Activated effector memory CD4-positive, alpha-beta T cell treated with Interleukin-2 at 50 U/mL for 16 hours (primary cell): ENCODE data around the gene POMT2.
"Not testable (repeated sequence)": the region's sequence is repeated elsewhere in the genome, so short reads cannot be mapped to it uniquely, and the experiment has no call there.

Source experiments
- DNase-seq: peaks from one replicate; pipeline ENCODE4 v3.0.0-alpha.2; 2020

POMT2 gene, protein sequence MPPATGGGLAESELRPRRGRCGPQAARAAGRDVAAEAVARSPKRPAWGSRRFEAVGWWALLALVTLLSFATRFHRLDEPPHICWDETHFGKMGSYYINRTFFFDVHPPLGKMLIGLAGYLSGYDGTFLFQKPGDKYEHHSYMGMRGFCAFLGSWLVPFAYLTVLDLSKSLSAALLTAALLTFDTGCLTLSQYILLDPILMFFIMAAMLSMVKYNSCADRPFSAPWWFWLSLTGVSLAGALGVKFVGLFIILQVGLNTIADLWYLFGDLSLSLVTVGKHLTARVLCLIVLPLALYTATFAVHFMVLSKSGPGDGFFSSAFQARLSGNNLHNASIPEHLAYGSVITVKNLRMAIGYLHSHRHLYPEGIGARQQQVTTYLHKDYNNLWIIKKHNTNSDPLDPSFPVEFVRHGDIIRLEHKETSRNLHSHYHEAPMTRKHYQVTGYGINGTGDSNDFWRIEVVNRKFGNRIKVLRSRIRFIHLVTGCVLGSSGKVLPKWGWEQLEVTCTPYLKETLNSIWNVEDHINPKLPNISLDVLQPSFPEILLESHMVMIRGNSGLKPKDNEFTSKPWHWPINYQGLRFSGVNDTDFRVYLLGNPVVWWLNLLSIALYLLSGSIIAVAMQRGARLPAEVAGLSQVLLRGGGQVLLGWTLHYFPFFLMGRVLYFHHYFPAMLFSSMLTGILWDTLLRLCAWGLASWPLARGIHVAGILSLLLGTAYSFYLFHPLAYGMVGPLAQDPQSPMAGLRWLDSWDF

DNA sequence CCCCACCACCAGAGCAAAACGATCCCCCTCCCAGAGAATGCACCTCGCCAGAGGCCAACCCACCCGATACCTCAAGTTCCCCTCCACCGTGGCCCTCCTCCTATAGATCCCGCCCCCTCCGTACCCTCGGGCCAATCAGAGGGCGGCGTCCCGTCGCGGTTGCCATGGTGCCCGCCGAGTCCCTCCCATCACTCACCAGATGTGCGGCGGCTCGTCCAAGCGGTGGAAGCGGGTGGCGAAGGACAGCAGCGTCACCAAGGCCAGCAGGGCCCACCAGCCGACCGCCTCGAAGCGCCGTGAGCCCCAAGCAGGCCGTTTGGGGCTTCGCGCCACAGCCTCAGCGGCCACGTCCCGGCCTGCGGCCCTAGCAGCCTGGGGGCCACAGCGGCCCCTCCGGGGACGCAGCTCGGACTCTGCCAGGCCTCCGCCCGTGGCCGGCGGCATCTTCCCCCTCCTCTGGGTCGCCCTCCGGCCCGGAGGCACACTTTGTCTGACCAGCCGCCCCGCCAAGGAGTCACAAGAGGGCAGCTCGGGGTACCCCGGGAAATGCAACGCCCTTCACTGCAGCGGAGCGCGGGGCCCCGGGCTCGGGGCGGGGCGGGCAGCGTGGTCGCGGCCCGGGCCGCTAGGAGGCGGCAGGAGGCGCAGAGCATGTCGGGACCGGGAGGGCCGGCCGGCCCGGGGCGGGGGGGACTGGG is at the start of gene POMT2:
POMT2 (minus strand) TSS at position 646 of the 698 bp plus-strand sequence; CDS start at position 444, 202 bp downstream.
- DNase-seq: peak; percentile 89

DNA sequence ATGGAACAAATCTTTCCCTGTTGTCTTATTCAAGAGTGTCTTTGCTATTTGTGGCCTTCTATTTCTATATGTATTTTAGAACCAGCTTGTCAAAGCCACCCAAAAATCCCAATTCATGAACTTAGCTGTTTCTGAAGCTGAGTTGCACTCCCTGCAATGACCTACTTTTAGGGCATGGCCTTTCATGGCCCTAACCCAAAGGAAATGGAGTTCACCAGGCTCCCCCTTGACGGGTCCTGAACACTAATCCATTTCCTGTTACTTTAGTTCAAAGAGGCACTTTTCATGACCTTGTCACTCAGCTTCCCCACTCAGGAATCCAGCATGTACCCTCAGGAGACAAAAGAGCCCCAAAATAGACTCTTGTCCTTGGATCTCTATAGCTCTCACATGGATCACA is 48.6 kb upstream of the POMT2 start:
- DNase-seq: no peak

DNA sequence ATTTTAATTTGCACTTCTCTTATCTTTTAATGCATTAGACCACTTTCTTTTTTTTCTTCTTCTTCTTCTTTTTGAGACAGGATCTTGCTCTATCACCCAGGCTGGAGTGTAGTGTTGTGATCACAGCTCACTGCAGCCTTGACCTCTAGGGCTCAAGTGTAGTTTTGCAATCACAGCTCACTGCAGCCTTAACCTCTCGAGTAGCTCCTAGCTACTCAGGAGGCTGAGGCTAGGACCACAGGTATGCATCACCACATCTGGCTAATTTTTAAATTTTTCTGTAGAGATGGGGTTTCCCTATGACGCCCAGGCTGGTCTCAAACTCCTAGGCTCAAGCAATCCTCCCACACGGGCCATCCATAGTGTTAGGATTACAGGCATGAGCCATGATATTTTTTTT is 43.5 kb upstream of the POMT2 start:
- DNase-seq: no peak

DNA sequence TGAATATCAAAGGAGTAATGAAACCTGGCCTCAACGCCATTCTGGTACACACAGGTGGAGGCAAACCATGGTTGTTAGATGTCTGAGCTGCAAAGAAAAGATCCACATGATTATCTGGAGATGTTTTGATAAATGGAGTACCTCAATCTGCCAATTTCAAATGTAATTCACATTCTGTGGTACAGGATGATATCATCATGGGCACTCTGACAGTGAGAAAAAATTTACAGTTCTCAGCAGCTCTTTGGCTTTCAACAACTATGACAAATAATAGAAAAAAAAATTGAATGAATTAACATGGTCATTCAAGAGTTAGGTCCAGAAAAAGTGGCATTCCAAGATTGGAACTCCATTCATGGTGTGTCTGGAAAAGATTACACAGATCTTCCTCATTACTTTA is 38.9 kb upstream of the POMT2 start:
- DNase-seq: no peak

DNA sequence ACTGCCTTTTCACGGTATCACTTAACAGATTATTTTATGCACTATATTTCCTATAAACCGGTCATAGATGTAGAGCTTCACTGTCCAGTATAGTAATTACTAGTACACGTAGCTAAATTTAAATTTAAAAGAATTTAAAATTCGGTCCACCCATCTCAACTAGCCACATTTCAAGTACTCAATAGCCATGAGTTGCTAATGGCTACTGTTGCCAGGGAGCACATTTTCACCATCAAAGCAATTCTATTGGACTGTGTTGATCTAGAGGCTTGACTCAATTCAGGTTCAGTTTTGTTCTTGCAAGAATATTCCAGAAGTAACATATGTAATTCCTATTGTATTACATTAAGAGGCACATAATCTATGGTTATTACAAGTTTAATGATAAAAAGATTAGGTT is 36.2 kb upstream of the POMT2 start:
- DNase-seq: no peak

DNA sequence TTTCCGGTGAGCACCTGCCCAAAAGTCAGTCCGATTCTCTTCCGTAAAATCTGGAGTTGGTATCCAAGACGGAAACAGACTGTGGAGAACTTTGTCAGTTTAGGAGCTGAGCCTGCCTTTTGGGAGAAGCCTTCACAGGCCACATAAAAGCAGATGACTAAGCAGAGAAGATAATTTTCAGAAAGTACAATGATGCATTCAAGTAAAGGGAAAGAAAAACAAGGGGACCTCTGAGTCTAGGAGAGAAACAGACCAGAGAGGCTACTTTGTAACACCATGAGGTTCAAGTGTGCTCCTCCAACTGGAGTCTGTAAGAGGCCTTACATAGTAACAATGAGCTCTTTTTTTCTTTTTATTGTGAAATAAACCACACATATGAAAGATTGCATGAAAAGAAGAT is 35.1 kb upstream of the POMT2 start:
- no peak for DNase-seq

DNA sequence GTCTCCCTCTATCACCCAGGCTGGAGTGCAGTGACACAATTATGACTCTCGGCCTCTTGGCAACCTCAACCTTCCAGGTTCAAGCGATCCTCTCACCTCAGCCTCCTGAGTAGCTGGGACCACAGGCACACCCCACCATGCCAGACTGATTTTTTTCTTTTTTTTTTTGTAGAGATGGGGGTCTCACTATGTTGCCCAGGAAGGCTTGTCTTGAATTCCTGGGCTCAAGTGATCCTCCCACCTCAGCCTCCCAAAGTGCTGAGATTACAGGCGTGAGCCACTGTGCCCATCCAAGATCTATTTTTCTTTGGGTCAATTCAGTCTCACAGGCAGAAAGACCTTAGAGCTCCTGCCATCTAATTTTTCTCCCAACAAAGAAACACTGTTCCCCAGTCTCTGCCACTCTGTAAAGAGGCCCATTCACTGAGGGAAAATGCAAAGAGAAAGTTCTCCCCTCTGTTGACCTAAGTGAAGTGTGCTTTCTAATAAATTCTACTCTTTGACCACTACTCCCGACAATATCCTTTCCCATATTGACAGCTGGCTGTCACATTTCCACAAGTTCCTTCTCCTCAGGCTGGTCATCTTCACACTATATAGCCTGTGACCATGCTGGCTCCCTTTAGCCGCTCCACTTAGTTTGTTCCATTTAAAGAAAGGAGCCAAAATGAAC is 32.9 kb upstream of the POMT2 start:
- DNase-seq: no peak

DNA sequence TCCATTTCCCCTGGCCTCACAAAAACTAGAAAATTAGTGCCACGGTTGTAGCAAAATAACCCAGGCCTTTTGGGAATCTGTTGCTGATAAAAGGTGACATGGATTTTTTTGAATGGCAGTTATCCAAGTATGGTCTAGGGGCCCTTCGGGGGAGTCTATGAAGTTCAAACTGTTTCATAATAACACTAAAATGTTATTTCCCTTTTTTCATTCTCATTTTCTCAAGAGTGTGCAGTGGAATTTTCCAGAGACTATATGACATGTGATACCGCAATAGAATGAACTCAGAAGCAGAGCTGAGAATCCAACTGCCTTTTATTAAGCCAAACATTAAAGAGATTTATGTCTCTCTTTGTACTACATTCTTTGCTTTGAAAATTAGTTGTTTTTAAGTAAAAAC is 27.1 kb upstream of the POMT2 start:
- DNase-seq: no peak

DNA sequence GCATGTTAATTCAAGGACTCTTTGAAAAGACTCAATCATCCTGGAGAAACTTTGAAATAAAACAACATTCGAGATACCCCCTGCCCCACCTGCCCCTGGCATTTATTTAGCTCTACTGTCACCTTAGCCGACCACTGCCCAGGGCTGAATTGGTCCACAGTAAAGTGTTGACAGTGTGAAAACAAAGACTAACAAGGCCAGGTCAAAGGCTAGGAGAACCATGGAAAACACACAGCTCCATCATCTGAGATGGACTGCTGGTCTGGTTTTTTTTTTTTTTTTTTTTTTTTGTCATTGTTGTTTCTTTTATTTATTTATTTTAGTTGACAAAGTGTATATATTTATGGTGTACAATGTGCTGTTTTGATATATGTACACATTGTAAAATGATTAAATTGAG is 25.8 kb upstream of the POMT2 start:
- no peak for DNase-seq

DNA sequence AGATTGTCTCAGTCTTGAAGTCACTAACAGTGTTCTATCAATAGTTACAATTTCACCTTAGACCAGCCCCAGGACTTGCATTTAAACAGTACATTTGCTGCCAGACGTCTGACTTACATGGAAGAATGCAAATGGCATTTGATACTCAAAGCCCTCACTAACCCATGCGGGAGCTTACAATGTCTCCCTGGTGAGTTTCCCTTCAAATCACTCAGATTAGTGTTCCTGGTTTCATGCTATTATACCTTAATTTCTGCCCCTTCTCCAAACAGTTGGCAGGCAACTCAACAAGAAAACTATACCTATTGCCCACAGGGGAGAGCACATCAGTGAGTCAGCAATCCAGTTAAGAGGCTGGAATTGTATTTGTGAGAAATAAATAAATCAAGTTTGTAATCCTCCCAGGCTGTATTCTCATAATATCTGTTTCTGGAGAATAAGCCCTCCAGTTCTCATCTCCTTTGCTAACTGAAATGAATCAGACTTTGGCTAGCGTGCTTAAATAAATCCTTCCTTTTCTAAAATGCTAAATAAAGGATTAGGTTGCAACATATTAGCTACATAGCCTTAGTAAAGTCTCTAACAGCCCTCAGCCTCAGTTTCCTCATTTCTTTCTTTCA is 23.8 kb upstream of the POMT2 start:
- DNase-seq: no peak

DNA sequence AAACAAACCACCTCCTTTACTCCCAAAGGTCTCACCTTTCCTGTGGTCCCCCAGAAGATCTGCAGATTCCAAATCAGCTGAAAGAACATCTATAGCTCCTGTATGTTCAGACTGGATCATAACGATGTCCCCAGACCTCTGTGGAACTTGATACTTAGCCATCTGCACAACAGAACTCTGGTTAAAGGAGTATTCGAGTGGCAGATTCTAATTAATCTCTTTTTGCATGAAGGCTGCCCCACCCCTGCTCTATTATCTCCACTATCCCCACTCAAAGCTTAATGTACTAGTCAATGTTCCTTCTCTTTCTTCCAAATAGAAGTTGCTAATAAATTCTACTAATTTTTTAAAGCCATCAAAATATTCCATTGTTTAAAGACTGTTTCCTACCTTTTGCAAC is 23.0 kb upstream of the POMT2 start:
- no peak for DNase-seq

DNA sequence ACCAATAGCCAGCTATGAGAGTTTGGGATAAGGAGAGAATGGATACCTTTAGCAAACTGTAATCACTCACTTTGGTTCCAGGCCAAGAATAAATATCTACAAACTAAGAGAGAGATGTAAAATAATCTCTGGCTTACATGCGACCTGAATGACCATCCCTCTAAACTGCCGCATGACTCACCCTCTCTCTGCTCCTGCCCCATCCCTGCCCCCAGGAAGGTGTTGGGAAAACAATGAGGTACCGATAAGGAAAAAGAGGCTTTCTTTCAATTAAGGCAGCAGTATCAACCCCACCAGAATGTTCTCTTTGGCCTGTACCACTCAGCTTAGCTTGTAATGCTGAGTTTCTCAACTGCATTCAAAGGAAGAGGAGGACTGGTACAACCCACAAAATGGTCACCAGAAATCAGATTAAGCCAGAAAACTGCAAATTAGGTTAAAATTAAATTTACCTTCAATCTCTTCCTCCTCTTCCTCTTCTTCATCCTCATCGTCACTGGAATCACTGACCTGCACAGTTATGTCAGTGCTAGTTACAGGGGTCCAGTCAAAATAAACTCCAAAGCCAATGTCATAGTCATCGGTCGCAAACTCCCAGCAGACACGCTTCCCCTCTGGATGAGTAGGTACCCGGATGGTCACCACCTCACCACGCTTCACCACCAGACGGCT is 22.2 kb upstream of the POMT2 start:
- no peak for DNase-seq

DNA sequence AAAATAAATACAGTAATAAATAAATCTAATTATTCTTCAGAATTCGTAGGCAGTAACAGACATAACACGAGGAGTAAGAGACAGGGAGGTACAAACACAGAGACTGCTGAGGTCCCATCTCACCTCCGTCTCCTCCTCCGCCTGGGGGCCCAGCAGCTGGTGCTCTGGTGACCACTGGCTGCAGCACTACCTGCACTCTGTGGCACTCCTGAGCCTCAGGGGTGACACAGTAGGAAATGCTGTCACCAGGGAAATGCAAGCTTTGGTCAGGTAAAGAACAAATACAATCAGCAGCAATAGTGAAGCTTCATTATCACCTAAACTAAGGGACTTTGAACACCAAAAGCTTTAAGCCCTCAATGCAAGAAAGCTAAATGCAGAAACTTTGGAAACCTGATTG is 19.7 kb upstream of the POMT2 start:
- no peak for DNase-seq

DNA sequence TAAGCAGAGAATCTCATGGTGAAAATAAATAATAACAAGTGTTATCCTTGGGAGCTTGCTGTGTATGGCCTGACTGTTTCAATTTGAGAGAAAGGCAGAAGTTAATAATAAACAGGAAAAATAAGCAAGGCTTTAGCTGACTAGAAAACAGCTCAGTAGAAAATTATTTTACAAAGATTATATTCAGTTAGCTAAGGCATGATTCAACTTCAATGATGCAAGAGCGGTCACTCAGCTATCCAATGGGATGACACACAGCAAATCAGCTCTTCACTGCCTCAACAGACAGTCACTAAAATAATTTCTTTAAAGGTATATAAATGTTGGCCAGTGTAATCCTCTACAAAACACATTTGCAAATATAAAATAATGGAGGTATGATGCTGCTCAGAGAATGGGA is 18.7 kb upstream of the POMT2 start:
- no peak for DNase-seq

DNA sequence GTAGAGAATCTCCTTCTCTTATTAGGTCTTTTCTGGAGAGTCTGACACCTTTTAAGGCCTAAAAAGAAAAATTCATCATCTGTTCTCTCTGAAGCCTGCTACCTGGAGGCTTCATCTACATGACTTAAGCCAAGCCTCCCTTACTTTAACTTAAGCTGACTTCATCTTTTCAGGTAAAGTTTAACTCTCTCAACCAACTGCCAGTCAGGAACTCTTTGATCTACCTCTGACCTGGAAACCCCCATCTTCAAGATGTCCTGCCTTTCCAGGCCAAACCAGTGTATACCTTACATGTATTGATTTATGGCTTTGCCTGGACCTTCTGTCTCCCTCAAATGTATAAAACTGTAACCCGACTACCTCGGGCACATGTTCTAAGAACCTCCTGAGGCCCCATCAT is 17.6 kb upstream of the POMT2 start:
- no peak for DNase-seq

DNA sequence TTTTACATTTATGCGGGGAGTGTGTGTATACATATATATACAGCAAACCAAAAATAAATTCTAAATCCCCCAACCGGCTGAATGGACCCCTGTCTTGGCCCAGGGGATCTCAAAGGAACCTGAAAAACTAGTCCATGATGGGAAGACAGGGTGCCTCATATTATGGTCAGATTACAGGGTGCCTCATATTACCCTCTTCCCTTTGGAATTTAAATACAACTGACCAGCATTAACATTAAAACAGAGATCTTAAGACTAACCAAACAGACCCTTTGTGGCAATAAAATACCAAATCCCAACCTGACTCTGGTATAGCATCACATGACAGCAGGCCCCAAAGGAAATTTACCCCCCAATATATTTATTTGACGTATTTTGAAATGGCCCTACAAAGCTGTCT is 17.2 kb upstream of the POMT2 start:
- DNase-seq: no peak

DNA sequence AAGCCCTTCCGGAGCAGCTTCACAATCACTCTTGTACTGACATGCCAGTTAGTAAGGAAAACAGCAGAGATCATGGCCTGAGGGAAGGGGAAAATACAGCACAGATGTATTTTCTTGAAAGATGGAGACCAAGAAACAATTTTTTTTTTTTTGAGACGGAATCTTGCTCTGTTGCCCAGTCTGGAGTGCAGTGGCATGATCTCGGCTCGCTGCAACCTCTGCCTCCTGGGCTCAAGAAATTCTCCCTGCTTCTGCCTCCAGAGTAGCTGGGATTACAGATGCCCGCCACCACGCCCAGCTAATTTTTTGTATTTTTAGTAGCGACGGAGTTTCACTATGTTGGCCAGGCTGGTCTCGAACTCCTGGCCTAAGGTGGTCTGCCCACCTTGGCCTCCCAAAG is 16.6 kb upstream of the POMT2 start:
- DNase-seq: not testable (repeated sequence)

DNA sequence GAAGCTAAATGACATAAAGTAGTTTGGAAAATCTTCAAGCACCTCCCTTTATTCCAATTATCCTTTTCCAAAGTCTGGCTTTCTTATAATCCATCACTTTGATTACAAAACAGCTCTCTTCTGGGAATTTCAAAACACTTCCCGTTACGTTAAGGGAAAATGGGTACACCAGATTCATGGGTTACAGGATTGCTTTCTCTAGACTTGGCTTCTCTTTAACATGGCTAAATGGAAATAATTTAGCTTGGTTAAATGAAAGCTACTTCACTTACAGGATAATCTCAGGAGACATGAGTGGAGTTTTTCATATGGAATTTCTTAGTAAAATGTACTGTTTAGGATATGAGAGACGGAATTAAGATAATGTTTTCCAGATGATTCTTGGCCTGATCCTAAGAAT is 14.9 kb upstream of the POMT2 start:
- no peak for DNase-seq

DNA sequence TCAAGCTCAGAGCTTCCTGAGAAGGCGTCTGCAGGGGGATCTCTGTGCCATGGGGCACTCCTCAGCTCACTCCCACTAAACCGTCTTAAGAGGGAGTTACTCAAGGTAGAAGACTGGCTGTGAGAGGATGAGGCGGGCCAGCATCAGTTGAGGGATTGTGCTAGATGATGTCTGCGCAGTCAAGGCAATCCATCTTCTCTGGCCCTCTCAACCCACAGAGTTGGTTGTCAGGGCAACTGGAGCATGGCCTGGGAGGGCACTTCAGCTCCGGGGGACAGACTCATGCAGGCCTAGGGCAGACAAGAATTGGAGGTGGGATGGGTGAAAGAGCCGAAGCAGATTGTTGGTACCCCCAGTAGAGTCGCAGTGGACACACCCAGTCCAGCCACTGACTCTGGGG is 9.2 kb upstream of the POMT2 start:
- DNase-seq: no peak

DNA sequence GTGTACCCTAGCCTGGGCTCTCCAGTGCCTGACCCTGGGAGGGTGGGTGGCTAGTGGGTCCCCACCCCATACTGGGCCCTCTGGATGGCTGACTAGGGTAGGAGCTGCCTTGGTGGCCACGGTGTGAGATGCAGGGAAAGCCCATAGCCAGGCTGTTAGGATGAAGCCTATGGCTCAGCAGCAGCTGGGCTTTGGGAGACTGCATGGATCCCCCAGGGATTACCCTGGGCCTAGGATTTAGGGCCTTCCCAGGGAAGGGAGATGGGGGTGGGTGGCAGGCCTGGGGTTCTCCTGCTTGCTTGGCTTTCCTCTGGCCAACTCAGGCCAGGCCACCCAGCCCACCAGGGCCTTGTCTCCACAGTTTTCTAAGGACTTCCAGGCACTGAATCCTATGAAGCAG is 6.4 kb upstream of the POMT2 start:
- no peak for DNase-seq

DNA sequence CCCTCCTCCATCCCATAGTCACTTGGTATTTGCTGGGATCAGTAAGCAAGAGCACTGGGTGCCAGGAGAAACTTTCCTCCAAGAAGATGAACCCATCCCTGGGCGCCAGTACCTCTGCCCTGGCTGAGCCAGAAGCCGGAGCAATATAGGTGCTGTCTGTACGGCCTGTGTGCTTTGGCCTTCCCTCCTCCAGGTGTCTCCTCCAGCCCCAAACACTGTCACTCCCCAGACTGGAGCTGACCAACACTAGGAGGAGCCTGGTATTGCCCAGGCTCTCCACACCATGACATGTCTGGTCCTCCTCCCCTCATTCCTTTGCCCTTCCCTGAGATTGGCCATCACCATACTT is 5.0 kb upstream of the POMT2 start:
- no peak for DNase-seq
